ENCODE results near the gene PRKG1. TPM values are rescaled to one million over a fixed set of nuclear protein-coding genes. Genes with fewer than 3 reads are reported as not detected.

The PRKG1 gene
- total and polyA plus RNA-seq, 2 donors from 2014 or later, result 3.6 to 14.8 TPM

DNA sequence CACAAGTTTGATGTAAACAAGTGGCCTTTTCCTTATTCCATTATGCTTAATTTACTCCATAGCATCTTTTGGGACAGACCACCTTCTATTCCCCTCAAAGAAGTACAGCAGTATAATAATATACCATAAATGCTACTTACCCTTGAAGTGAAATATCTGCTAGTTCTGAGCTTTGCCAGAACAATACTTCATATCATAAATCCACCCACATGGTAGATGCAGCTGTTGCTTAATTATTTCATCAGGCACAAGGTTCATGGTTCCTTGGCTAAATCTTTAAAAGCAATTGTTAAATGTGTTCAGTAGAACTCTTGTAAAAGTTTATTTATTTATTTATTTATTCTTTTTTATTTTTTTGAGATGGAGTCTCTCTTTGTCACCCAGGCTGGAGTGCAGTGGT is 592.2 kb downstream of the PRKG1 start:
- DNase-seq (no peak), FAIRE-seq (no peak)
- Histone ChIP-seq H3K4me3 (ENCODE audit: low read length in 3 of 3) (no peak overlapping the region), H3K9me3 (ENCODE audit: control insufficient read depth in 2 of 3, insufficient read depth in 1 of 3, low read length in 3 of 3) (no peaks in the 10 kb centered on the region), H3K4me1 (ENCODE audit: control insufficient read depth in 2 of 3, insufficient read depth in 2 of 3, low read depth in 1 of 3, low read length in 3 of 3) (no peaks in the 10 kb centered on the region), H3K36me3 (ENCODE audit: control insufficient read depth in 2 of 3, insufficient read depth in 3 of 3, low read length in 3 of 3) (no peaks in the 10 kb centered on the region), H3K27ac (ENCODE audit: low read depth in 2 of 2, low read length in 2 of 2) (no peak overlapping the region), H3K27me3 (ENCODE audit: control insufficient read depth, insufficient read depth, low read length) (no peaks in the 10 kb centered on the region), H3K9ac (ENCODE audit: low read length in 3 of 3) (no peak overlapping the region)
- TF ChIP-seq, protein P1, sequence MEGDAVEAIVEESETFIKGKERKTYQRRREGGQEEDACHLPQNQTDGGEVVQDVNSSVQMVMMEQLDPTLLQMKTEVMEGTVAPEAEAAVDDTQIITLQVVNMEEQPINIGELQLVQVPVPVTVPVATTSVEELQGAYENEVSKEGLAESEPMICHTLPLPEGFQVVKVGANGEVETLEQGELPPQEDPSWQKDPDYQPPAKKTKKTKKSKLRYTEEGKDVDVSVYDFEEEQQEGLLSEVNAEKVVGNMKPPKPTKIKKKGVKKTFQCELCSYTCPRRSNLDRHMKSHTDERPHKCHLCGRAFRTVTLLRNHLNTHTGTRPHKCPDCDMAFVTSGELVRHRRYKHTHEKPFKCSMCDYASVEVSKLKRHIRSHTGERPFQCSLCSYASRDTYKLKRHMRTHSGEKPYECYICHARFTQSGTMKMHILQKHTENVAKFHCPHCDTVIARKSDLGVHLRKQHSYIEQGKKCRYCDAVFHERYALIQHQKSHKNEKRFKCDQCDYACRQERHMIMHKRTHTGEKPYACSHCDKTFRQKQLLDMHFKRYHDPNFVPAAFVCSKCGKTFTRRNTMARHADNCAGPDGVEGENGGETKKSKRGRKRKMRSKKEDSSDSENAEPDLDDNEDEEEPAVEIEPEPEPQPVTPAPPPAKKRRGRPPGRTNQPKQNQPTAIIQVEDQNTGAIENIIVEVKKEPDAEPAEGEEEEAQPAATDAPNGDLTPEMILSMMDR (IDR thresholded peaks at IDR 0.05; ENCODE audit: borderline replicate concordance, extremely low read depth, insufficient read depth), result no peak
- intact Hi-C loops (cut with DNase I), result no loop called here

GRCh38 chr10:51667678-51668335 is 593.5 kb downstream of the PRKG1 start:
- H3K9me3 ChIP-seq (ENCODE audit: control insufficient read depth in 2 of 3, insufficient read depth in 1 of 3, low read length in 3 of 3), result no peaks in the 10 kb centered on the region
- no peaks in the 10 kb centered on the region for H3K4me1 ChIP-seq (ENCODE audit: control insufficient read depth in 2 of 3, insufficient read depth in 2 of 3, low read depth in 1 of 3, low read length in 3 of 3)
- H3K27me3 ChIP-seq (ENCODE audit: control insufficient read depth, insufficient read depth, low read length), result no peaks in the 10 kb centered on the region
- H3K9ac ChIP-seq (ENCODE audit: low read length in 3 of 3), result no peak overlapping the region
- no peaks in the 10 kb centered on the region for H3K36me3 ChIP-seq (ENCODE audit: control insufficient read depth in 2 of 3, insufficient read depth in 3 of 3, low read length in 3 of 3)
- no peak overlapping the region for H3K4me3 ChIP-seq (ENCODE audit: low read length in 3 of 3)
- TF ChIP-seq, protein P1 (IDR thresholded peaks at IDR 0.05; ENCODE audit: borderline replicate concordance, extremely low read depth, insufficient read depth), result no peak
- no peak overlapping the region for H3K27ac ChIP-seq (ENCODE audit: low read depth in 2 of 2, low read length in 2 of 2)
- DNase-seq (no peak), FAIRE-seq (no peak)
- intact Hi-C loops (cut with DNase I), result no loop called here

DNA sequence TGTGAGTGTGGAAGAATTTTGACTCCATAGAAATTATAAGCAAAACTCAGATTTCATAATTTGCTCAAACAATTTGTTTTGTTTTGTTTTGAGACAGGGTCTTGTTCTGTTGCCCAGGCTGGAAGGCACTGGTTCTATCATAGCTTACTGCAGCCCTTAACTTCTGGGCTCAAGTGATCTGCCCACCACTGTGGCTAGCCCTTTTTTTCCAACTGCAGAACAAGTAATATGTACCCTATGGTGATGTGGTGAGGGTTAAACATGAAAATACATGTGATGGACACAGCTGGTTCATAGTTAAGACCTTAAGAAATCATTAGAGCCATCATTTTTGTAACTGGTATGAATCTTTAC is 594.0 kb downstream of the PRKG1 start:
- Histone ChIP-seq H3K36me3 (ENCODE audit: control insufficient read depth in 2 of 3, insufficient read depth in 3 of 3, low read length in 3 of 3) (no peaks in the 10 kb centered on the region), H3K4me3 (ENCODE audit: low read length in 3 of 3) (no peak overlapping the region), H3K9me3 (ENCODE audit: control insufficient read depth in 2 of 3, insufficient read depth in 1 of 3, low read length in 3 of 3) (no peaks in the 10 kb centered on the region), H3K9ac (ENCODE audit: low read length in 3 of 3) (no peak overlapping the region), H3K27ac (ENCODE audit: low read depth in 2 of 2, low read length in 2 of 2) (no peak overlapping the region), H3K4me1 (ENCODE audit: control insufficient read depth in 2 of 3, insufficient read depth in 2 of 3, low read depth in 1 of 3, low read length in 3 of 3) (no peaks in the 10 kb centered on the region), H3K27me3 (ENCODE audit: control insufficient read depth, insufficient read depth, low read length) (no peaks in the 10 kb centered on the region)
- intact Hi-C loops (cut with DNase I), result no loop called here
- TF ChIP-seq, protein P1 (IDR thresholded peaks at IDR 0.05; ENCODE audit: borderline replicate concordance, extremely low read depth, insufficient read depth), result no peak
- DNase-seq (no peak), FAIRE-seq (no peak)

GRCh38 chr10:51669041-51669440 is 594.8 kb downstream of the PRKG1 start:
- H3K9me3 ChIP-seq (ENCODE audit: control insufficient read depth in 2 of 3, insufficient read depth in 1 of 3, low read length in 3 of 3), result no peaks in the 10 kb centered on the region
- no peak overlapping the region for H3K9ac ChIP-seq (ENCODE audit: low read length in 3 of 3)
- H3K4me1 ChIP-seq (ENCODE audit: control insufficient read depth in 2 of 3, insufficient read depth in 2 of 3, low read depth in 1 of 3, low read length in 3 of 3), result no peaks in the 10 kb centered on the region
- intact Hi-C loops (cut with DNase I), result no loop called here
- no peak overlapping the region for H3K27ac ChIP-seq (ENCODE audit: low read depth in 2 of 2, low read length in 2 of 2)
- no peak for FAIRE-seq
- no peak for DNase-seq
- TF ChIP-seq, protein P1 (IDR thresholded peaks at IDR 0.05; ENCODE audit: borderline replicate concordance, extremely low read depth, insufficient read depth), result no peak
- no peaks in the 10 kb centered on the region for H3K27me3 ChIP-seq (ENCODE audit: control insufficient read depth, insufficient read depth, low read length)
- no peak overlapping the region for H3K4me3 ChIP-seq (ENCODE audit: low read length in 3 of 3)
- no peaks in the 10 kb centered on the region for H3K36me3 ChIP-seq (ENCODE audit: control insufficient read depth in 2 of 3, insufficient read depth in 3 of 3, low read length in 3 of 3)
